TTC549 (cell line): ENCODE data around the gene NR1H2.
A peak's percentile ranks its signal among the peaks of the same experiment; 100 is the strongest.
"Not testable (repeated sequence)": the region's sequence is repeated elsewhere in the genome, so short reads cannot be mapped to it uniquely, and the experiment has no call there.

Source experiments
- FAIRE-seq: peaks from 2 replicates; lab custom pipeline; 2012; peaks lifted over from hg19 to GRCh38; lab: Jason Lieb, UNC

NR1H2 gene

DNA sequence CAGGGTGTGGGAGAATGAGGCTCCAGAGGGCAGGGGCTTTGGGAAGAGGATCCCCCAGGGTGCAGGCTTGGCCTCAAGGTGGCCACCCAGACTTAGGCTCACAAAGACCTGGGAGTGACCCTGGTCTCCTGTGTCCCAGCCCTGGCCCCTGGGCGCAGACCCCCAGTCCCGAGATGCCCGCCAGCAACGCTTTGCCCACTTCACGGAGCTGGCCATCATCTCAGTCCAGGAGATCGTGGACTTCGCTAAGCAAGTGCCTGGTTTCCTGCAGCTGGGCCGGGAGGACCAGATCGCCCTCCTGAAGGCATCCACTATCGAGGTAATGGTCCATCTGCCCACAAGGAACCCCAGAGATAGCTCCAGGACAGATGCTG, 2.6 kb downstream of the NR1H2 start:
- FAIRE-seq, result no peak

- no peak for FAIRE-seq
Observed at GRCh38 chr19:50379602-50380001, 3.3 kb downstream of the NR1H2 start.

GRCh38 chr19:50380137-50380536, 3.9 kb downstream of the NR1H2 start:
- no peak for FAIRE-seq

- no peak for FAIRE-seq
Observed at GRCh38 chr19:50380751-50381151, 4.5 kb downstream of the NR1H2 start.

GRCh38 chr19:50381881-50382729, 5.8 kb downstream of the NR1H2 start:
- no peak for FAIRE-seq

GRCh38 chr19:50383001-50383851, 7.0 kb downstream of the NR1H2 start:
- FAIRE-seq, result no peak

GRCh38 chr19:50383852-50384684, 7.8 kb downstream of the NR1H2 start, which contains the start of gene POLD1:
TSS of gene POLD1 (plus strand) at chr19:50384347. CDS start at chr19:50398852, 14,505 bp downstream.
- peak; percentile 81 for FAIRE-seq

DNA sequence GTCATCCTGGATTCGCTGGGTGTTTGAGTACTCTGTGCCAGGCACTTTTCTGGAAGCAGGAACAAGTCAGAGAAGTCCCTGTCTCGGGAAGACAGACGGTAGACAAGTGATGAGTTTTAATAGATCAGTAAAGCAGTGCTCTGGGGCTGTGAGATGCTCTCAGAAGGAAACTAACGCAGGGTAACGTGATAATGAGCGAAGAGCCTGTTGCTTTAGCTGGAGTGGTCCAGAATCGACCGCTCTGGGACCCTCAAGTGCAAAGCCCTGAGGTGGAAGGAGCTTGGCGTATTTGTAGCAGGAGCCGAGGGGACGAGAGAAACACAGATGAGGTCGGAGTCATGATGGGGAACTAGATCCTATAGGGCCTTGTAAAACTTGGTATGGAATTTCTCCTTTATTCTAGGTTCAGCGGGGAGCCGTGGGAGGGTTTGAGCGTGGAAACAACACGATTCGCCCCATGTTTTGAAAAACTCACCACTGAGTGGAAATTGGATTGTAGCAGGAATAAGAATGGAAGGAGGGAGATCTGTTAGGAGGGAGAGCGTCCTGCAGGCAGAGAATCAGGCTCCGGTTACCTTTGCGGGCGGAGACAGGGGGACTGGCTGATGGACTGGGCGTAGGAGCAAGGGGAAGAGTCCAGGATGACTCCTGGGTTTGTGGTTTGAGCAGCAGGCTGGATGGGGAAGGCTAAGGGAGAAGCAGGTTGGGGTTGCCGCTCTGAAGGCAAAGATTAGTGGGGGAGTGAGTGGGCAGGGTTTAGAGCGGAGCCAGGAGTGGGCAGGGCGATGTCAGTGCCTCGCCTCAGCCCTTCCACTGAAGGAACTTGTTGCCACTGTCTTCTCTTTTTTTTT, 8.7 kb downstream of the NR1H2 start:
- FAIRE-seq, result no peak

DNA sequence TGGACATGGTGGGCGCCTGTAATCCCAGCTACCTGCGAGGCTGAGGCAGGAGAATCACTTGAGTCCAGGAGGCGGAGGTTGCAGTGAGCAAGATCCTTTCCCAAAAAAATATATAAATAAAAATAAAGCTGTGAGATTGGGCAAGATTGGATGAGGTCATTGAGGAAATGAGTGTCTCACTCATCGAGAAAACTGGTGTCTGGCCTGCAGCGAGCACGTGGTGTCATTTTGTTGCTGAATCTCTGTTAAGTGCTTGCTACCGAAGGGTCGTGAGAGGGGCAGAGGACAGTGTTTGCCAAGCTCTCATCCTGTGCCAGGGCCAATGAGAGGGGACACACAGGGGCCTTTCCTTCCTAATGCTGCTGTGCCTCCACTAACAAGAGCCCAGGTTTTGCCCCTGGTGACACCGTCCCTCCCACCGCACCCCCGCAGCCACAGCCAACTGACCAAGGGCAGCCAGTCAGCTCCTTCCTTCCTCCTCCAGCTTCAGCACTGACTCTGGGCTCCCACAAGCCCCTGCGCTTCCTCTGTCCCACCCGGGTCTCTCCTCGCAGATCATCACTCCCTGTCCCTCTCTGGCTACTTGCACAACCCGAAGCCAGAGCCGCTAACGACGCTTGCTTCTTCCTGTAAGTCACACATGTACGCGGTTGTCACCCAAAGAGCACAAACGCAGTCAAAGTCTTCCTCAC, 11.1 kb downstream of the NR1H2 start:
- no peak for FAIRE-seq

DNA sequence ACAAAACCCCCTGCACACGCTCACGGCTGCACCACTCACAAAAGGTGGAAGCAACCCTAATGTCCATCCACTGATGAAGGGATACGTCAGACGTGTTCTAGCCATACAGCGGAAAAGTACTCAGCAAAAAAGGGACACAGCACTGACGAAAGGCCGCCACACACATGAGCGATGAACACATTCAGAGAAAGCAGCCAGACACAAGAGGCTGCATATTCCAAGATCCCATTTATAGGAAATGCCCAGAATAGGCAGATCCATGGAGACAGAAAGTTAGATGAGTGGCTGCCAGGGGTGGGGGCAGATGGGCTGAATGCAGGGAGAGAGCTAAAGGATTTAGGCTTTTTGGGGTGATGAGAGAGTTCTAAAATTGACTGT, 11.6 kb downstream of the NR1H2 start:
- FAIRE-seq, result no peak

- not testable (repeated sequence) for FAIRE-seq
Observed at GRCh38 chr19:50390295-50390694, 14.0 kb downstream of the NR1H2 start.

DNA sequence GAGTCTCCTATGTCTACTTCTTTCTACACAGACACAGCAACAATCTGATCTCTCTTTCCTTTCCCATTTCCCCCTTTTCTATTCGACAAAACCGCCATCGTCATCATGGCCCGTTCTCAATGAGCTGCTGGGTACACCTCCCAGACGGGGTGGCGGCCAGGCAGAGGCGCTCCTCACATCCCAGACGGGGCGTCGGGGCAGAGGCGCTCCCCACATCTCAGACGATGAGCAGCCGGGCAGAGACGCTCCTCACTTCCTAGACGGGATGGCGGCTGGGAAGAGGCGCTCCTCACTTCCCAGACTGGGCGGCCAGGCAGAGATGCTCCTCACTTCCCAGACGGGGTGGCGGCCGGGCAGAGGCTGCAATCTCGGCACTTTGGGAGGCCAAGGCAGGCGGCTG, 14.7 kb downstream of the NR1H2 start:
- not testable (repeated sequence) for FAIRE-seq

DNA sequence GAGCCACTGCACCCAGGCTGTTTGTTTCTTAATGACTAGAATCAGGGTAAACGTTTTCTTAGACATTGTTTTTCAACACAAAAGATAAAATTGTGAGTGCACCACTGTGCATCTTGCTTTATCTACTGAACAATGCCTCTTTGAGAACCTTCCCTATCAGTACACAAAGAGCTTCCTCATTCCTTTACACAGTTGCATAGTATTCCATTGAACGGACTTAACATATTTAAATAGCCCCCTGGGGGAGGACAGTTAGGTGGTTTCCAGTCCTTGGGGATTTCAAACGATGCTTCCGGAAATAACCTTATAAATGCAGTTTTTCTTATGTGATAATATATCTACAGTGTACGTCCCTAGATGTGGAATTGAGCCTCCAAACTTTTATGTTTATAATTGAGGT, 16.5 kb downstream of the NR1H2 start:
- no peak for FAIRE-seq

DNA sequence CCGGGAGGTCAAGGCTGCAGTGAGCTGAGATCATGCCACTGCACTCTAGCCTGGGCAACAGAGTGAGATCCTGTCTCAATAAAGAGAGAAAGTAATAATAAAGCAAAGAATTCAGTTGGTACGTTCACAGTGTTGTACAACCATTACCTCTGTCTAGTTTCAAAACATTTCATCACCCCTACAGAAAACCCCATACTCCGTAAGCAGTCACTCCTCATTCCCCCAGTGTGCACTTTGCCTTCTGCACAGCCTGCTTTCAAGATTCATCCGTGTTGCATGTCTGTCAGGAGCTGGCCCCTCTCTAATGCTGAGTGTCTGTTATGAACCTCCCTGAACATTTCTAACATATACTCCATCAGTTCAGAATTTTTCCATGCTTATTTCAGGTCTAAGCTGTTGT, 17.3 kb downstream of the NR1H2 start:
- FAIRE-seq, result no peak

DNA sequence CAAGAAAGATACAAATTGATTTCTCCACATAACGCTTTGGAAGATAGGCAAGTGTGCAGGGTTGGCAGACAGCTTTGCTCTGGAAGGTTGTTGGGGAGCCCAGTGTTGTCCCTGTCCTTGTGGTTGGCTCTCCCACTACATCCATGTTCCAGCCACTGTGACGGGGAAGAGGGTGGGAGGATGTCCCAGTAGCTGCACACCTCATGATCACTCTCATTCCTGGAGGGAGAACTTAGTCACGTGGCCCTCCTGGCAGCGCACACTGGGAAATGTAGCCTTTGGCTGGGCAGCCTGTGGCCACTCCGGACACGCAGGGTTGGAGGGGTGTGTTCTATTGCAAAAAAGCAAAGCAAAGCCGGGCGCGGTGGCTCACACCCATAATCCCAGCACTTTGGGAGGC, 17.8 kb downstream of the NR1H2 start:
- no peak for FAIRE-seq

DNA sequence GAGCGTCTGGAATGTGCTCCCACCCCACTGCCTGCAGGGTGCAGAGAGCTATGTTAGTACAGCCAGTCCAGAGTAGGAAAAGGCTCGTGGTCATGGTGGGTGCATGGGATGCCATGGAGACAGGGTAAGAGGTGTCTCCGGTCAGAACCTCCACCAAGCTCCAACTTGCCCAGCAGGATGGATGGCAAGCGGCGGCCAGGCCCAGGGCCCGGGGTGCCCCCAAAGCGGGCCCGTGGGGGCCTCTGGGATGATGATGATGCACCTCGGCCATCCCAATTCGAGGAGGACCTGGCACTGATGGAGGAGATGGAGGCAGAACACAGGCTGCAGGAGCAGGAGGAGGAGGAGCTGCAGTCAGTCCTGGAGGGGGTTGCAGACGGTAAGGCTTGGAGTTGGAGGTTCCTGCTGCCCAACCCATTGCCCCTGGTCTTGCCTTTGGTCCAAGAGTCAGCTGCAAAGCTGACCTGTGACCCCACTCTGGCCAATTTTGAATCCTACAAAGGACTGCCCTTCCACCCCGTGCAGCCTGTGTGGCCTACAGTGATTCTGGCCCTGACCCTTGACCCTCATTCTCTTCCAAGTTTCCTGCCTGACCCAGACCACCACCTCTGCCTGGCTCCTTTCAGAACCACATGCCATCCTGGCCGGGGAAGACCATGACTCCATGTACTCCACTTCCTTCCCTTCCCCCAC, 22.6 kb downstream of the NR1H2 start:
- FAIRE-seq, result no peak

DNA sequence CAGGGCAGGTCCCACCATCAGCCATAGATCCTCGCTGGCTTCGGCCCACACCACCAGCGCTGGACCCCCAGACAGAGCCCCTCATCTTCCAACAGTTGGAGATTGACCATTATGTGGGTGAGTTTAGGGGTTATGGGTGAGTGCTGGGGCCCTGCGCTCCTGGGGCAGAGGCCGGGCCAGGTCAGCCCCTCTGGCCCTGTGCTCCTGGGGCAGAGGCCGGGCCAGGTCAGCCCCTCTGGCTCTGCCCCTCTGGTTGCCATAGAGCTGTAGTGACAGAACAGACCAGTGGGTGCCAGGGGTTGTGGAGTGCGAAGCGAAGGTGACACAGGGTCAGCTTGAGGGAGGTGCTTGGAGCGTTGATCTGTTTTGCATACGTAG, 23.1 kb downstream of the NR1H2 start:
- FAIRE-seq, result no peak

DNA sequence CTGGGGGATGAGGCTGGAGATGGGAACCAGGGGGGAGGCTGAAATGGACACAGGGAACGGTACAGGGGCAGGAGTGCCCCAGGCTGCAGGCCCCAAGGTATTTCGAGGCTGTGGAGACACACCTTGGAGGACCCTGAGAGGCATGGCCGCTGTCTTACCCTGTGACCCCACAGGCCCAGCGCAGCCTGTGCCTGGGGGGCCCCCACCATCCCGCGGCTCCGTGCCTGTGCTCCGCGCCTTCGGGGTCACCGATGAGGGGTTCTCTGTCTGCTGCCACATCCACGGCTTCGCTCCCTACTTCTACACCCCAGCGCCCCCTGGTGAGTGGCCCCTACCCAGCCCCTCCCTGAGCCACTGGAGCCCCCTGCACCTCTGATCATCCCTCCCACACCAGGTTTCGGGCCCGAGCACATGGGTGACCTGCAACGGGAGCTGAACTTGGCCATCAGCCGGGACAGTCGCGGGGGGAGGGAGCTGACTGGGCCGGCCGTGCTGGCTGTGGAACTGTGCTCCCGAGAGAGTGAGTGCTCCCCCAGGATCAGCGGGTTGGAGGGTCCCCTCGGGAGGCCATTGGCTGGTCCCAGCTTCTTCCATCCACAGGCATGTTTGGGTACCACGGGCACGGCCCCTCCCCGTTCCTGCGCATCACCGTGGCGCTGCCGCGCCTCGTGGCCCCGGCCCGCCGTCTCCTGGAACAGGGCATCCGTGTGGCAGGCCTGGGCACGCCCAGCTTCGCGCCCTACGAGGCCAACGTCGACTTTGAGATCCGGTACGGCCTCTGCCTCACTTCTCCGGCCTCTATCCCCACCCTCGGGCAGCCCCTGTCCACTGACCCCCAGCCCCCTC, 25.6 kb downstream of the NR1H2 start:
- no peak for FAIRE-seq

DNA sequence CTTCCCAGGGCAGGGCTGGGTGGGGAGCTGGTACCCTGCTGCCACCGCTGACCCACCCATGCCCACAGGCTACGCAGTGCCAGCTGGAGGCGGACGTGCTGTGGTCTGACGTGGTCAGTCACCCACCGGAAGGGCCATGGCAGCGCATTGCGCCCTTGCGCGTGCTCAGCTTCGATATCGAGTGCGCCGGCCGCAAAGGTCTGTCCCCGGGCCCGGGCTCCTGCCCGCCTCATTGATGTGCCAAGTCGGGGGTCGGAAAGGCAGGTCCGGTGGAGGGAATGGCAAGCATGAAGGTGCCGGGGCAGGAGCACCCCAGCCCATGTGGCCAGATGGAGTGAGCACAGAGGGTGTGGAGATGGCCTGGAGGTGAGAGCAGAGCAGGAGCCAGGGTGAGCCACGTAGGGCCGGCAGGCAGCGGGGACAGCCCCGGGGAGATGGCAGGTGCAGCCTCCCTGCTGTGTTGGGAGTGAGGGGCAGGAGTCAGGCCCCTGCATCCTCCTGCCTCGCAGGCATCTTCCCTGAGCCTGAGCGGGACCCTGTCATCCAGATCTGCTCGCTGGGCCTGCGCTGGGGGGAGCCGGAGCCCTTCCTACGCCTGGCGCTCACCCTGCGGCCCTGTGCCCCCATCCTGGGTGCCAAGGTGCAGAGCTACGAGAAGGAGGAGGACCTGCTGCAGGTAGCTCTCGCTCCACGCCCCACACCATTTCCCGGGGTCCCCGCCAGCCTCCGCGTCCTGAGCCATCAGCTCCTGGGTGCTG, 26.5 kb downstream of the NR1H2 start:
- FAIRE-seq, result no peak
